HEK293 (cell line): Measurements from ENCODE around the gene PROKR1.

Experiments used
- CTCF ChIA-PET: fragments of 350-600 bp; formaldehyde crosslinking; extraction: SDS; loops from one replicate; lab custom pipeline; 2021; ENCODE audit warnings: antibody characterized with exemption; lab: Yijun Ruan, JAX
- POLR2A ChIA-PET: fragments of 300-600 bp; formaldehyde crosslinking; extraction: SDS; loops from one replicate; lab custom pipeline; 2020; ENCODE audit warnings: antibody characterized with exemption, inconsistent platforms; lab: Yijun Ruan, JAX
- H3K27ac ChIP-seq: fragments of 200-500 bp; sonication (Bioruptor generic); 2 replicates; pipeline ENCODE4 v1.5.1; 2014; ENCODE audit warnings: low read depth, low read length, control low read depth, inconsistent platforms; ENCODE audit errors: extremely low read depth
- H3K36me3 ChIP-seq, 2 experiments: fragments of 200-500 bp in 1 of 2; sonication (Bioruptor generic) in 1 of 2; 1 replicate in 1 of 2; 2 replicates in 1 of 2; pipeline ENCODE4 v1.5.1; 2014 to 2017; ENCODE audit warnings: inconsistent platforms in 2 of 2, low read length in 2 of 2; ENCODE audit not compliant: control insufficient read depth in 2 of 2, insufficient read depth in 1 of 2
- H3K4me1 ChIP-seq: fragments of 200-500 bp; sonication (Bioruptor generic); 2 replicates; pipeline ENCODE4 v1.5.1; 2014; ENCODE audit warnings: mild to moderate bottlenecking, low read length, inconsistent platforms; ENCODE audit not compliant: control insufficient read depth, insufficient read depth
- H3K4me3 ChIP-seq: 2 replicates; pipeline ENCODE4 v1.5.1; 2011; ENCODE audit warnings: low read depth, mild to moderate bottlenecking, control low read depth, low read length, moderate library complexity
- H3K9me3 ChIP-seq: fragments of 200-500 bp; sonication (Bioruptor generic); 2 replicates; pipeline ENCODE4 v1.5.1; 2014; ENCODE audit warnings: low read depth, low read length, inconsistent platforms; ENCODE audit not compliant: control insufficient read depth, insufficient read depth
- SP7 ChIP-seq: fragments of 450-650 bp; formaldehyde crosslinking; IDR thresholded peaks from 2 replicates; pipeline ENCODE4 v1.5.1; 2016; ENCODE audit warnings: missing biosample characterization, missing genetic modification characterization
- TCF7L2 ChIP-seq: IDR thresholded peaks from 2 replicates; pipeline ENCODE4 v1.6.1; 2011; ENCODE audit warnings: low read depth, mild to moderate bottlenecking, inconsistent platforms, low read length, moderate library complexity, borderline replicate concordance
- ZBTB10 ChIP-seq: fragments of 450-650 bp; formaldehyde crosslinking; IDR thresholded peaks from 2 replicates; pipeline ENCODE4 v1.5.1; 2016; ENCODE audit warnings: missing biosample characterization, missing genetic modification characterization
- ZBTB11 ChIP-seq: fragments of 450-650 bp; formaldehyde crosslinking; conservative IDR thresholded peaks from 2 replicates; pipeline ENCODE4 v1.5.1; 2016; ENCODE audit warnings: low read depth, missing biosample characterization, missing genetic modification characterization
- ZBTB20 ChIP-seq: fragments of 450-650 bp; formaldehyde crosslinking; IDR thresholded peaks from 2 replicates; pipeline ENCODE4 v1.5.1; 2016; ENCODE audit warnings: missing biosample characterization, missing genetic modification characterization
- ZEB2 ChIP-seq: fragments of 450-650 bp; formaldehyde crosslinking; IDR thresholded peaks from 2 replicates; pipeline ENCODE4 v1.5.1; 2016; ENCODE audit warnings: missing biosample characterization, missing genetic modification characterization
- ZIC2 ChIP-seq: fragments of 450-650 bp; formaldehyde crosslinking; IDR thresholded peaks from 2 replicates; pipeline ENCODE4 v1.5.1; 2016; ENCODE audit warnings: missing biosample characterization, missing genetic modification characterization
- ZNF16 ChIP-seq: fragments of 450-650 bp; formaldehyde crosslinking; IDR thresholded peaks from 2 replicates; pipeline ENCODE4 v1.5.1; 2016; ENCODE audit warnings: low read depth, missing biosample characterization, missing genetic modification characterization
- ZNF302 ChIP-seq: fragments of 450-650 bp; formaldehyde crosslinking; IDR thresholded peaks from 2 replicates; pipeline ENCODE4 v1.5.1; 2016; ENCODE audit warnings: missing biosample characterization, missing genetic modification characterization, low read depth
- ZNF658 ChIP-seq: fragments of 450-650 bp; formaldehyde crosslinking; IDR thresholded peaks from 2 replicates; pipeline ENCODE4; 2016; ENCODE audit warnings: missing biosample characterization, missing genetic modification characterization
- ZNF670 ChIP-seq: fragments of 450-650 bp; formaldehyde crosslinking; IDR thresholded peaks from 2 replicates; pipeline ENCODE4 v1.5.1; 2016; ENCODE audit warnings: missing biosample characterization, missing genetic modification characterization, low read depth
- TF ChIP-seq, protein P1 (sequence below): fragments of 450-650 bp; formaldehyde crosslinking; IDR thresholded peaks from 2 replicates; pipeline ENCODE4 v1.5.1; 2016; ENCODE audit warnings: missing biosample characterization, missing genetic modification characterization
- TF ChIP-seq, protein P2 (sequence below): fragments of 450-650 bp; formaldehyde crosslinking; IDR thresholded peaks from 2 replicates; pipeline ENCODE4 v1.5.1; 2016; ENCODE audit warnings: missing biosample characterization, missing genetic modification characterization, low read depth
- TF ChIP-seq, protein P3 (sequence below): fragments of 450-650 bp; formaldehyde crosslinking; IDR thresholded peaks from 2 replicates; pipeline ENCODE4 v1.5.1; 2016; ENCODE audit warnings: missing biosample characterization, missing genetic modification characterization
- TF ChIP-seq, protein P4 (sequence below): fragments of 450-650 bp; formaldehyde crosslinking; IDR thresholded peaks from 2 replicates; pipeline ENCODE4 v1.5.1; 2016; ENCODE audit warnings: missing biosample characterization, missing genetic modification characterization, borderline replicate concordance

Gene PROKR1

DNA sequence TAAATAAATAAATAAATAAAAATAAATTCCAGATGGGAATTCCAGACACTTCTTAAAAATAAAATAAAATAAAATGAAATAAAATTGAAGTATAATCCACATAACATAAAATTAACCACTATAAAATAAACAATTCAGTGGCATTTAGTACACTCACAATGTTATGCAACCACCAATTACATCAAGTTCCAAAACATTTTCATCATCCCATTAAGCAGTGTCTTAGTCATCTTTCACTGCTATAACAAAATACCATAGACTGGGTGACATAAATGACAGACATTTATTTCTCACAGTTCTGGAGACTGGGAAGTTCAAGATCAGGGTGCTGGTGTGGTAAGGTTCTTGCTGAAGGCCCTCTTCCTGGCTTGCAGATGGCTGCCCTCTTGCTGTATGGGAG is 22.6 kb upstream of the PROKR1 start:
- TF ChIP-seq ZNF16 (tag by site-specific recombination): no peak
- TF ChIP-seq ZNF658 (tag by site-specific recombination): no peak
- no peak for TF ChIP-seq ZEB2 (tag by site-specific recombination)
- TF ChIP-seq, protein P1, sequence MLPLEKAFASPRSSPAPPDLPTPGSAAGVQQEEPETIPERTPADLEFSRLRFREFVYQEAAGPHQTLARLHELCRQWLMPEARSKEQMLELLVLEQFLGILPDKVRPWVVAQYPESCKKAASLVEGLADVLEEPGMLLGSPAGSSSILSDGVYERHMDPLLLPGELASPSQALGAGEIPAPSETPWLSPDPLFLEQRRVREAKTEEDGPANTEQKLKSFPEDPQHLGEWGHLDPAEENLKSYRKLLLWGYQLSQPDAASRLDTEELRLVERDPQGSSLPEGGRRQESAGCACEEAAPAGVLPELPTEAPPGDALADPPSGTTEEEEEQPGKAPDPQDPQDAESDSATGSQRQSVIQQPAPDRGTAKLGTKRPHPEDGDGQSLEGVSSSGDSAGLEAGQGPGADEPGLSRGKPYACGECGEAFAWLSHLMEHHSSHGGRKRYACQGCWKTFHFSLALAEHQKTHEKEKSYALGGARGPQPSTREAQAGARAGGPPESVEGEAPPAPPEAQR (tag by site-specific recombination): no peak
- no peak for TF ChIP-seq ZIC2
- TF ChIP-seq, protein P2, sequence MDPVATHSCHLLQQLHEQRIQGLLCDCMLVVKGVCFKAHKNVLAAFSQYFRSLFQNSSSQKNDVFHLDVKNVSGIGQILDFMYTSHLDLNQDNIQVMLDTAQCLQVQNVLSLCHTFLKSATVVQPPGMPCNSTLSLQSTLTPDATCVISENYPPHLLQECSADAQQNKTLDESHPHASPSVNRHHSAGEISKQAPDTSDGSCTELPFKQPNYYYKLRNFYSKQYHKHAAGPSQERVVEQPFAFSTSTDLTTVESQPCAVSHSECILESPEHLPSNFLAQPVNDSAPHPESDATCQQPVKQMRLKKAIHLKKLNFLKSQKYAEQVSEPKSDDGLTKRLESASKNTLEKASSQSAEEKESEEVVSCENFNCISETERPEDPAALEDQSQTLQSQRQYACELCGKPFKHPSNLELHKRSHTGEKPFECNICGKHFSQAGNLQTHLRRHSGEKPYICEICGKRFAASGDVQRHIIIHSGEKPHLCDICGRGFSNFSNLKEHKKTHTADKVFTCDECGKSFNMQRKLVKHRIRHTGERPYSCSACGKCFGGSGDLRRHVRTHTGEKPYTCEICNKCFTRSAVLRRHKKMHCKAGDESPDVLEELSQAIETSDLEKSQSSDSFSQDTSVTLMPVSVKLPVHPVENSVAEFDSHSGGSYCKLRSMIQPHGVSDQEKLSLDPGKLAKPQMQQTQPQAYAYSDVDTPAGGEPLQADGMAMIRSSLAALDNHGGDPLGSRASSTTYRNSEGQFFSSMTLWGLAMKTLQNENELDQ (tag by site-specific recombination): no peak
- TF ChIP-seq ZBTB11 (tag by site-specific recombination): no peak
- no peak for TF ChIP-seq ZNF302 (tag by site-specific recombination)
- TF ChIP-seq, protein P3, sequence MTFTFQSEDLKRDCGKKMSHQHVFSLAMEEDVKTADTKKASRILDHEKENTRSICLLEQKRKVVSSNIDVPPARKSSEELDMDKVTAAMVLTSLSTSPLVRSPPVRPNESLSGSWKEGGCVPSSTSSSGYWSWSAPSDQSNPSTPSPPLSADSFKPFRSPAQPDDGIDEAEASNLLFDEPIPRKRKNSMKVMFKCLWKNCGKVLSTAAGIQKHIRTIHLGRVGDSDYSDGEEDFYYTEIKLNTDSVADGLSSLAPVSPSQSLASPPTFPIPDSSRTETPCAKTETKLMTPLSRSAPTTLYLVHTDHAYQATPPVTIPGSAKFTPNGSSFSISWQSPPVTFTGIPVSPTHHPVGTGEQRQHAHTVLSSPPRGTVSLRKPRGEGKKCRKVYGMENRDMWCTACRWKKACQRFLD (tag by site-specific recombination): no peak
- TF ChIP-seq ZNF670 (tag by site-specific recombination): no peak
- TF ChIP-seq SP7: no peak
- TF ChIP-seq ZBTB10 (tag by site-specific recombination): no peak
- no peak for TF ChIP-seq TCF7L2
- no peaks in the 10 kb centered on the region for H3K36me3 ChIP-seq
- no peaks in the 10 kb centered on the region for H3K4me1 ChIP-seq
- H3K9me3 ChIP-seq: no peaks in the 10 kb centered on the region
- CTCF ChIA-PET: no interaction called here
- POLR2A ChIA-PET: no interaction called here
- no peak overlapping the region for H3K27ac ChIP-seq
- H3K4me3 ChIP-seq: no peak overlapping the region

DNA sequence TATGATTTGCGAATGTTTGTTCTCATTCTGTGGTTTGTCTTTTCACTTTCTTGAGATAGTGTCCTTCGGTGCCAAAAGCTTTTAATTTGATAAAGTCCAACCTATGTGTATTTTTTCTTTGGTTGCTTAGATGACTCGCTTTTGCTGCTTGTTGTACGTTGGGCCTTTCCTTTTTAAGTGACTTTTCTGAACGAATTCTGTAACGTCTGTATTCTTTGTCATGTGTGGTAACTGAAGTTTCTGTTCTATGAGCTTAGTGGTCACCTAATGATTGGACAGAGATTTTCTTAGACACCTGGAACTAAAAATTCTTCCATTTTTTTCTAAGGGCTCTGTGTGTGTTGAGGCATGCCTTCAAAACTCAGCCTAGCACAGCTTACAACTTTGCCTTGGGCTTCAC is 19.6 kb upstream of the PROKR1 start:
- Histone ChIP-seq H3K36me3 (no peaks in the 10 kb centered on the region), H3K4me1 (no peaks in the 10 kb centered on the region), H3K27ac (no peak overlapping the region), H3K4me3 (no peak overlapping the region), H3K9me3 (no peaks in the 10 kb centered on the region)
- POLR2A ChIA-PET: no interaction called here
- CTCF ChIA-PET: no interaction called here
- TF ChIP-seq, protein P4, sequence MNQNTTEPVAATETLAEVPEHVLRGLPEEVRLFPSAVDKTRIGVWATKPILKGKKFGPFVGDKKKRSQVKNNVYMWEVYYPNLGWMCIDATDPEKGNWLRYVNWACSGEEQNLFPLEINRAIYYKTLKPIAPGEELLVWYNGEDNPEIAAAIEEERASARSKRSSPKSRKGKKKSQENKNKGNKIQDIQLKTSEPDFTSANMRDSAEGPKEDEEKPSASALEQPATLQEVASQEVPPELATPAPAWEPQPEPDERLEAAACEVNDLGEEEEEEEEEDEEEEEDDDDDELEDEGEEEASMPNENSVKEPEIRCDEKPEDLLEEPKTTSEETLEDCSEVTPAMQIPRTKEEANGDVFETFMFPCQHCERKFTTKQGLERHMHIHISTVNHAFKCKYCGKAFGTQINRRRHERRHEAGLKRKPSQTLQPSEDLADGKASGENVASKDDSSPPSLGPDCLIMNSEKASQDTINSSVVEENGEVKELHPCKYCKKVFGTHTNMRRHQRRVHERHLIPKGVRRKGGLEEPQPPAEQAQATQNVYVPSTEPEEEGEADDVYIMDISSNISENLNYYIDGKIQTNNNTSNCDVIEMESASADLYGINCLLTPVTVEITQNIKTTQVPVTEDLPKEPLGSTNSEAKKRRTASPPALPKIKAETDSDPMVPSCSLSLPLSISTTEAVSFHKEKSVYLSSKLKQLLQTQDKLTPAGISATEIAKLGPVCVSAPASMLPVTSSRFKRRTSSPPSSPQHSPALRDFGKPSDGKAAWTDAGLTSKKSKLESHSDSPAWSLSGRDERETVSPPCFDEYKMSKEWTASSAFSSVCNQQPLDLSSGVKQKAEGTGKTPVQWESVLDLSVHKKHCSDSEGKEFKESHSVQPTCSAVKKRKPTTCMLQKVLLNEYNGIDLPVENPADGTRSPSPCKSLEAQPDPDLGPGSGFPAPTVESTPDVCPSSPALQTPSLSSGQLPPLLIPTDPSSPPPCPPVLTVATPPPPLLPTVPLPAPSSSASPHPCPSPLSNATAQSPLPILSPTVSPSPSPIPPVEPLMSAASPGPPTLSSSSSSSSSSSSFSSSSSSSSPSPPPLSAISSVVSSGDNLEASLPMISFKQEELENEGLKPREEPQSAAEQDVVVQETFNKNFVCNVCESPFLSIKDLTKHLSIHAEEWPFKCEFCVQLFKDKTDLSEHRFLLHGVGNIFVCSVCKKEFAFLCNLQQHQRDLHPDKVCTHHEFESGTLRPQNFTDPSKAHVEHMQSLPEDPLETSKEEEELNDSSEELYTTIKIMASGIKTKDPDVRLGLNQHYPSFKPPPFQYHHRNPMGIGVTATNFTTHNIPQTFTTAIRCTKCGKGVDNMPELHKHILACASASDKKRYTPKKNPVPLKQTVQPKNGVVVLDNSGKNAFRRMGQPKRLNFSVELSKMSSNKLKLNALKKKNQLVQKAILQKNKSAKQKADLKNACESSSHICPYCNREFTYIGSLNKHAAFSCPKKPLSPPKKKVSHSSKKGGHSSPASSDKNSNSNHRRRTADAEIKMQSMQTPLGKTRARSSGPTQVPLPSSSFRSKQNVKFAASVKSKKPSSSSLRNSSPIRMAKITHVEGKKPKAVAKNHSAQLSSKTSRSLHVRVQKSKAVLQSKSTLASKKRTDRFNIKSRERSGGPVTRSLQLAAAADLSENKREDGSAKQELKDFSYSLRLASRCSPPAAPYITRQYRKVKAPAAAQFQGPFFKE (tag by site-specific recombination): no peak
- no peak for TF ChIP-seq ZBTB20 (tag by site-specific recombination)
